Stomach (tissue), 9 donors: ENCODE measurements around the gene ST14. TPM values are rescaled to one million over a fixed set of nuclear protein-coding genes. Genes with fewer than 3 reads are reported as not detected.

Experiments used
- DNase-seq, 2 donors: peaks; one replicate each; pipeline versions ENCODE4 v3.0.0 to v3.0.0-alpha.2; 2013 to 2019
- H3K27ac ChIP-seq, 5 donors: fragments of 200-600 bp in 4 of 5; sonication (generic) in 4 of 5; one replicate each; pipeline ENCODE4 v1.5.1; 2013 to 2019; ENCODE audit warnings: mild to moderate bottlenecking in 1 of 5, moderate library complexity in 1 of 5
- H3K27me3 ChIP-seq, 3 donors: fragments of 200-600 bp; sonication (generic); one replicate each; pipeline ENCODE4 v1.5.1; 2017 to 2019; ENCODE audit warnings: mixed run types in 1 of 3
- H3K36me3 ChIP-seq, 4 donors: fragments of 200-600 bp; sonication (generic); 1 replicate in 3 of 4; 2 replicates in 1 of 4; pipeline ENCODE4 v1.5.1; 2016 to 2019
- H3K4me1 ChIP-seq, 4 donors: fragments of 200-600 bp; sonication (generic); one replicate each; pipeline ENCODE4 v1.5.1; 2016 to 2019
- H3K4me3 ChIP-seq, 4 donors: fragments of 200-600 bp; sonication (generic) in 3 of 4; one replicate each; pipeline ENCODE4 v1.5.1; 2016 to 2019; ENCODE audit warnings: mild to moderate bottlenecking in 1 of 4
- H3K9me3 ChIP-seq, 4 donors: fragments of 200-600 bp; sonication (generic); one replicate each; pipeline ENCODE4 v1.5.1; 2016 to 2019
- CTCF ChIP-seq, 7 experiments: fragments of 450-650 bp in 4 of 7; fragments of 200-600 bp in 3 of 7; sonication (generic) in 3 of 7; IDR thresholded peaks; one replicate each; pipeline ENCODE4 v1.5.1; 2016 to 2019; ENCODE audit warnings: antibody characterized with exemption in 7 of 7, control low read depth in 2 of 7, mild to moderate bottlenecking in 1 of 7
- EP300 ChIP-seq: sonication (generic); formaldehyde crosslinking; IDR thresholded peaks from one replicate; pipeline ENCODE4 v1.6.1; 2017; ENCODE audit warnings: antibody characterized with exemption
- POLR2A ChIP-seq, 4 donors: fragments of 450-650 bp; IDR thresholded peaks; one replicate each; pipeline ENCODE4 v1.6.1; 2016; ENCODE audit warnings: antibody characterized with exemption in 4 of 4, control low read depth in 2 of 4, mild to moderate bottlenecking in 1 of 4, moderate library complexity in 1 of 4
- POLR2AphosphoS5 ChIP-seq, 3 donors: sonication (generic); formaldehyde crosslinking; IDR thresholded peaks; one replicate each; pipeline ENCODE4 v1.6.1; 2016; ENCODE audit warnings: antibody characterized with exemption in 3 of 3
- WGBS, 5 donors: extraction: QIAGEN DNeasy Blood & Tissue Kit in 3 of 5; methylation state at CpG; one replicate each; pipeline versions ENCODE4 v1.1.5 to v1.1.7; 2013 to 2018; 5-methylcytosine and 5-hydroxymethylcytosine counted together
- intact Hi-C: fragments of 100-400 bp; cut with DNase I; formaldehyde crosslinking; loops from one replicate; pipeline ENCODE4 v1.15.1; 2023; ENCODE audit warnings: low total_unique reads
- polyA plus RNA-seq, 3 donors: library from polyadenylated mRNA; stranded (reverse); fragments of 200-250 nt; gene quantifications; one replicate each; pipeline ENCODE4 v1.2.3, GENCODE V29; 2013
- total RNA-seq, 5 donors: library from RNA; depleted of rRNA; stranded (reverse); fragments of >200 nt; gene quantifications; one replicate each; pipeline versions ENCODE4 v1.1.0 to v1.2.3, GENCODE V29; 2014 to 2016
- donor health status: healthy with polysubstance abuse.
- donor health status: Bipolar disorder and iron deficiency.
- donor health status: healthy.

Gene ST14
- total and polyA plus RNA-seq, 8 donors, result 12.4 to 380 (median 50.0) TPM

GRCh38 chr11:130133716-130134115 is 25.9 kb upstream of the ST14 start:
- no peaks in the 10 kb centered on the region for H3K27me3 ChIP-seq
- no peaks in the 10 kb centered on the region for H3K4me1 ChIP-seq
- no peak overlapping the region for H3K4me3 ChIP-seq
- 83 to 92% (median 87%) methylated on average over 8 of the region's 8 CpGs for WGBS, 5 donors
- no peak for TF ChIP-seq POLR2A (IDR thresholded peaks at IDR 0.05)
- no peak for TF ChIP-seq EP300
- no peak for TF ChIP-seq CTCF (IDR thresholded peaks at IDR 0.05)
- TF ChIP-seq POLR2AphosphoS5 (IDR thresholded peaks at IDR 0.05), result no peak
- no peaks in the 10 kb centered on the region for H3K9me3 ChIP-seq
- H3K27ac ChIP-seq, result no peak overlapping the region
- H3K36me3 ChIP-seq, result peaks cover 37 to 90% (median 86%) of the 10 kb centered on the region in 4 donors
- no peak for DNase-seq
- intact Hi-C loops, result loop anchor here (10.0 kb wide), 1 partner anchor 139 kb away; no protein-coding TSS in a partner anchor

- no peak overlapping the region for H3K4me3 ChIP-seq
- H3K27me3 ChIP-seq, result no peaks in the 10 kb centered on the region
- no peak for DNase-seq
- TF ChIP-seq POLR2AphosphoS5 (IDR thresholded peaks at IDR 0.05), result no peak
- no peak for TF ChIP-seq POLR2A (IDR thresholded peaks at IDR 0.05)
- no peak for TF ChIP-seq EP300
- no peak for TF ChIP-seq CTCF (IDR thresholded peaks at IDR 0.05)
- peaks cover 30 to 89% (median 84%) of the 10 kb centered on the region in 4 donors for H3K36me3 ChIP-seq
- H3K27ac ChIP-seq, result no peak overlapping the region
- WGBS, 5 donors, result 79 to 92% (median 84%) methylated on average over 7 of the region's 7 CpGs
- H3K9me3 ChIP-seq, result no peaks in the 10 kb centered on the region
- intact Hi-C loops, result loop anchor here (2.0 to 10.0 kb wide), 2 partner anchors 141 to 213 kb away; no protein-coding TSS in a partner anchor
- H3K4me1 ChIP-seq, result no peaks in the 10 kb centered on the region
Observed at GRCh38 chr11:130136107-130136506, 23.5 kb upstream of the ST14 start.

- Histone ChIP-seq H3K4me1 (peaks cover 0 to 15% (median 4%) of the 10 kb centered on the region in 4 donors), H3K9me3 (no peaks in the 10 kb centered on the region), H3K27ac (no peak overlapping the region), H3K36me3 (peaks cover 35 to 97% (median 90%) of the 10 kb centered on the region in 4 donors), H3K27me3 (no peaks in the 10 kb centered on the region), H3K4me3 (no peak overlapping the region)
- DNase-seq, result no peak
- TF ChIP-seq POLR2A (IDR thresholded peaks at IDR 0.05) (no peak), CTCF (IDR thresholded peaks at IDR 0.05) (no peak), POLR2AphosphoS5 (IDR thresholded peaks at IDR 0.05) (no peak), EP300 (no peak)
- intact Hi-C loops, result loop anchor here (2.0 to 10.0 kb wide), 2 partner anchors 143 to 215 kb away; no protein-coding TSS in a partner anchor
- 90 to 95% (median 91%) methylated on average over 9 of the region's 9 CpGs for WGBS, 5 donors
Observed at GRCh38 chr11:130137999-130138398, 21.6 kb upstream of the ST14 start.

GRCh38 chr11:130139401-130139800 is 20.2 kb upstream of the ST14 start:
- intact Hi-C loops, result loop anchor here (10.0 kb wide), 1 partner anchor 145 kb away; no protein-coding TSS in a partner anchor
- DNase-seq, result no peak
- TF ChIP-seq POLR2A (IDR thresholded peaks at IDR 0.05) (no peak), EP300 (no peak), CTCF (IDR thresholded peaks at IDR 0.05) (no peak), POLR2AphosphoS5 (IDR thresholded peaks at IDR 0.05) (no peak)

More at GRCh38 chr11:130139401-130139800, 20.2 kb upstream of the ST14 start:
- H3K9me3 ChIP-seq, result no peaks in the 10 kb centered on the region
- no peak overlapping the region for H3K27ac ChIP-seq
- 80 to 90% (median 89%) methylated on average over 13 of the region's 13 CpGs for WGBS, 5 donors
- no peaks in the 10 kb centered on the region for H3K27me3 ChIP-seq
- peaks cover 0 to 29% (median 8%) of the 10 kb centered on the region in 4 donors for H3K4me1 ChIP-seq
- H3K4me3 ChIP-seq, result no peak overlapping the region
- H3K36me3 ChIP-seq, result peaks cover 26 to 95% (median 90%) of the 10 kb centered on the region in 4 donors
